Measurements from ENCODE around the gene RFWD3.
"Not testable (repeated sequence)": the region's sequence is repeated elsewhere in the genome, so short reads cannot be mapped to it uniquely, and the experiment has no call there.

RFWD3 gene

DNA sequence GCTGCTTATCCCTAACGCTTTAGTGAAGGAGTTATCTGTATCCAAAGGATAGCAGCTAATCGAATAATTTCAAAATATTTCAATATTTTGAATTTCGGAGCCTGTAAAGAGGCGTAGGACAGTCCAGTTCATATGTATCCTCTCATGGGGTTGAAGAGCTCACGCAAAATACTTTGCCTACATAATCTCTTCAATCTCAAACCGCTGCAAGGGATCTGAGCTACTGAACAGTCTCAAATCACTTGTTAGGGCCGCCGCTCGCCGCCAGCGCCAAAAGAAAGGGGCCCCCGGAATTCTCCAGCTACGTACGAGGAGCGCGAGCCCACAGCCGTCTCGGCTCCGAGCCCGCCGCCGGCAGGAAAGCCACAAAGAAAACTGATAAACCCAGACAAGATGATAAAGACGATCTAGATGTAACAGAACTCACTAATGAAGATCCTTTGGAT is 601 bp upstream of the RFWD3 start:
- peak; percentile 19 to 40 for DNase-seq (ENCODE audit: low read depth in 2 of 2)

DNA sequence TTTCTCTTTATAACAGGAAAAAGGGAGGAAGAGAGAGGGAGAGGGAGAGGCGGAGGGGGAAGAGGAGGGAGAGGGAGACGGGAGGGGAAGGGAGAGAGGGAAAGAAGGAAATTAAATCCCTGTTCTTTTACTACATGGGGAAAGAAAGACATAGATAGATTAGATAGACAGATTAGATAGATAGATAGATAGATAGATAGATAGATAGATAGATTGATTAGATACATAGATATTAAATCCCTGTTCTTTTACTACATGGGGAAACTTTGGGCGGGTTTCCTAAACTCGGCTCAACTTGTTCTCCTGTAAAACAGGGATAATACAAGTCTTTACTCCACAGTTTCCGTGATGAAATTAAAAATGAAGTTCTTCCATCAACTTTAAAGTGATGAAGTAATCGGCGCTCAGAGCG is 661 bp downstream of the RFWD3 start:
- DNase-seq (ENCODE audit: low read depth in 2 of 2): no peak

- no peak for DNase-seq (ENCODE audit: low read depth in 2 of 2)
Observed at GRCh38 chr16:74661064-74661463, 5.6 kb downstream of the RFWD3 start.

GRCh38 chr16:74660383-74660782 is 6.3 kb downstream of the RFWD3 start:
- DNase-seq (ENCODE audit: low read depth in 2 of 2): no peak

- DNase-seq (ENCODE audit: low read depth in 2 of 2): no peak
Observed at GRCh38 chr16:74659041-74659440, 7.6 kb downstream of the RFWD3 start.

- DNase-seq (ENCODE audit: low read depth in 2 of 2): no peak
Observed at GRCh38 chr16:74657870-74658642, 8.6 kb downstream of the RFWD3 start.

DNA sequence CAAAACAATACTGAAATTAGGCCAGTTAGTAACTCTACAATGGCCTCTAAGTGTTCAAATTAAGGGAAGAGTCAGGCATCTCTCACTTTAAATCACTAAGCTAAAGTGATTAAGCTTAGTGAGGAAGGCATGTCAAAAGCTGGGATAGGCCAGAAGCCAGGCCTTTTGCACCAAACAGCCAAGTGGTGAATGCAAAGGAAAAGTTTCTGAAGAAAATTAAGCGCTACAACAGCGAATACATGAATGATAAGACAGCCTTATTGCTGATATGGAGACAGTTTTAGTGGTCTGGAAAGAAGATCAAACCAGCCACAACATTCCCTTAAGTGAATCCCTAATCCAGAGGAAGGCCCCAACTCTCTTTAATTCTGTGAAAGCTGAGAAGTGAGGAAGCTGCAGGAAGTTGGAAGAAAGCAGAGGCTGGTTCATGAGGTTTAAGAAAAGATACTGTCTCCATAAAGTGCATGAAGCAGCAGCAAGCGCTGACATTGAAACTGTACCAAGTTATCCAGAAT is 12.1 kb downstream of the RFWD3 start:
- DNase-seq (ENCODE audit: low read depth in 2 of 2): no peak

- DNase-seq (ENCODE audit: low read depth in 2 of 2): not testable (repeated sequence)
Observed at GRCh38 chr16:74652883-74653282, 13.8 kb downstream of the RFWD3 start.

- DNase-seq (ENCODE audit: low read depth in 2 of 2): no peak
Observed at GRCh38 chr16:74652249-74652648, 14.4 kb downstream of the RFWD3 start.

DNA sequence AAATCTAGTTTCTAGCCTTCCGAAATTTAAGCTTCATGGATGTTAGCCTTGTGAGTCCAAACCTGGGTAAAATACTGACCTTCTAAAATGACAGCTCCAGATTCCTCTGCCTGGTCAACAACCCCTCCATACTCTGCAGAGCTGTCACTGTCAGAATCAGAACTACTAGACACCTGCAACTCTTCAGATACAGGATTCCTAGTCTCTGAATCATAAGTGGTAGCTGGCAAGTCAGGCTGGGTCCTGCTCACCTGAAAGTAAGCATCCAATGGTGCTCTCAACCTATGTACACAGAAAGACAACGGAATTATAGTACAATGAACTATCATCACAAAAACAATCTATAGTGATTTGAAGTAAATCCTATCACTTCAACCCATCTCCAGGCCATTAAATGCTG is 14.8 kb downstream of the RFWD3 start:
- no peak for DNase-seq (ENCODE audit: low read depth in 2 of 2)

DNA sequence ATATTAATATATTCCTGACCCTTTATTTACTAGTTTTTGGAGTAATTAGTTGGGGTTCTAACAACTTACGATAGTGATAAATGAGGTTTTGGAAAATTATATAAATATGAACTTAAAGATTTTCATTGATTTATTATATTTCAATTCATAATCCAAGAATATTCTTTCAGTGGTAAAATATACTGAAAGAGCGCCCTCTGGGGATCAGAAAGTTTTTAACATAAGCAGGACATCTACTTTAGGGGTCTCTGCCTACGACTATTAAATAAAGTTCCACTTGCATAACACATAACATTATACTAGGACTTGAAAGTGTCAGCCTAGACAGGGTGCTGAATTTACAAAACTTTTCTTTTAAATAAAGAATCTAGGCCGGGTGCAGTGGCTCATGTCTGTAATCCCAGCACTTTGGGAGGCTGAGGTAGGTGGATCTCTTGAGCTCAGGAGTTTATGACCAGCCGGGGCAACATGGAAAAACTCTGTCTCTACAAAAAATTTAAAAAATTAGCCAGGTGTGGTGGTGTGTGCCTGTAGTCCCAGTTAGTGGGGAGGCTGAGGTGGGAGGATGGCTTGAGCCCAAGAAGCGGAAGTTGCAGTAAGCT is 15.6 kb downstream of the RFWD3 start:
- no peak for DNase-seq (ENCODE audit: low read depth in 2 of 2)

DNA sequence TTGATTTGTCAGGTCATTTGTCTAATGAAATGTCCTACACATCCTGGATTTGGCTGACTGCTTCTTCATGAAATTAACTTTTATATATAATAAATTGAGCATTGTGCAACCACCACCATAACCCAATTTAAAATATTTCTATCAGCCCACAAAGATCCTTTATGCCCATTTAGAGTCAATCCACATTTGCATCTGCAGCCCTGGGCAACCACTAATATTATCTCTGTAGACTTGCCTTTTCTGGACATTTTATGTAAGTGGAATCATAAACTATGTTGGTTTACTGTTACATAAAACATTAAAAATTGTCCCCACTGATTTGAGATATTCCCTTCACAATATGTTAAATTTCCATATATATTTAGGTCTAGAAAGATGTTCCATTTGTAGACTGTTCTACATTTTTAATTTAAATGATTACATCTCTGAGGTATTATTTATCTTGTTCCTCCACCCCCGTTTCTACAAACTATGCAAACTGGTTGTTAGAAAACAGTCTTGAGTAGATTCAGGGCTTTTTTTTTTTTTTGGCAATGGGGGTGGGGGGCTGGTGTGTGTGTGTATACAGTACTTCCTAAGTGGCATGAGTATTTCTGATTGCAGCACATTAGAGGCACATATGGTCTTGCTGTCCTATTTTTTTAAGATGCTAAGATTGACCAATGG is 16.7 kb downstream of the RFWD3 start:
- DNase-seq (ENCODE audit: low read depth in 2 of 2): no peak

DNA sequence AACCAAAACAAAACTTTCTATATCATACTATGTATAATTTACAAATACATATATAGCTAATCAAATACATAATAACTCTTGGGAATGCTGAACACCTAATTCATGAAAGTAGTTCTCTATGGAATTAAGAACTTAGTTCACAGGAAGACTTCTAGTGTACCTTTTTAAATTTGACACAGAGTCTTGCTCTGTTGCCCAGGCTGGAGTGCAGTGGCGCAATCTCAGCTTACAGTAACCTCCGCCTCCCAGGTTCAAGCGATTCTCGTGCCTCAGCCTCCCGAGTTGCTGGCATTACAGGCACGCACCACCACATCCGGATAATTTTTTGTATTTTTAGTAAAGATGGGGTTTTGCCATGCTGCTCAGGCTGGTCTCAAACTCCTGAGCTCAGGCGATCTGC is 24.7 kb downstream of the RFWD3 start:
- DNase-seq (ENCODE audit: low read depth in 2 of 2): no peak

DNA sequence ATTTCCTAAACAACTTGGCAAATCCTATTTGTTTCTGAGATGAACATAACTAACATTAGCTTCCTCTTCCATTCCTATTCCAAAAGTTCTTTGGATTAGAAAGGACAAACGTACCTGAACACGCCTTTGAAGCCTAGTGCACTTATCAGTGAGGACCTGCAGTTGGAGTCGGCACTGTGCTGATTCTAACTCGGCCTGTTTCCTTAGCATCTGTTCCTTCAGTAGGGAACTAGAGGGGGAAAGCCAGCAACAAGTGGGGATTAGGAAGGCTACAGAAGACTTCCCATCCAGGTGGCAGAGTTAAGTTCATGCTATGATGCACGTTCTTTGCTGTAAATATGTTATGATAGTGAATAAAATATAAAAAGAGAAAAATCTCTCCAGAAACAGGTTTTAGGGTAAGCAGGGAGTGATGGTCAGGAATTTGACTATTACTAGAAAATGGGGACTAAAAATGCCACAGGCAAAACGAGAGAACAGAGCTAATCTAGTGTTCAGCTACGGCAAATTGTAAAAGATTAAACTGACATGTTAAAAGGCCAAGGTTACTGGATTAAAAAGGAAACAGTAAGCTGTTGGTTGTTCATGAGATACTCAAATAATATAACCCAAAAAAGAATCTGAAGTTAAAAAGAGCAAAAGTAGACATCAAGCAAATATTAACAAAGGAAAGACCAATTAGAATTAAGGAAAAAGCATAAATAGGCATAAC is 28.8 kb downstream of the RFWD3 start:
- DNase-seq (ENCODE audit: low read depth in 2 of 2): no peak

DNA sequence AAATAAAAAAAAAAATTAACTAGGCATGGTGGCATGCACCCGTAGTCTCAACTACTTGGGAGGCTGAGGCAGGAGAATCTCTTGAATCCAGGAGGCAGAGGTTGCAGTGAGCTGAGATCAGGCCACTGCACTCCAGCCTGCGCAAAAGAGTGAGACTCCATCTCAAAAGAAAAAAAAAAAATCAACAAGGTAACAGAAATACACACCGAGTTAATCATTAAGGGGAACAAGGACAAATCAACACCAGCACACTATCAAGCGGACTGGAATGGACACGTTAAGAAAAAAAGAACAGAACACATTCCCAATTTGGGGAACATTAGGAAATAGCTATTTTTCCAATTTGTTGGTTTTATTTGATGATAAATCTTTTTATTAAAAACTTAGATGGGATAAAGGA is 31.4 kb downstream of the RFWD3 start:
- DNase-seq (ENCODE audit: low read depth in 2 of 2): no peak

- no peak for DNase-seq (ENCODE audit: low read depth in 2 of 2)
Observed at GRCh38 chr16:74633686-74634085, 33.0 kb downstream of the RFWD3 start.

GRCh38 chr16:74627506-74628220 is 39.0 kb downstream of the RFWD3 start:
- DNase-seq (ENCODE audit: low read depth in 2 of 2): no peak

DNA sequence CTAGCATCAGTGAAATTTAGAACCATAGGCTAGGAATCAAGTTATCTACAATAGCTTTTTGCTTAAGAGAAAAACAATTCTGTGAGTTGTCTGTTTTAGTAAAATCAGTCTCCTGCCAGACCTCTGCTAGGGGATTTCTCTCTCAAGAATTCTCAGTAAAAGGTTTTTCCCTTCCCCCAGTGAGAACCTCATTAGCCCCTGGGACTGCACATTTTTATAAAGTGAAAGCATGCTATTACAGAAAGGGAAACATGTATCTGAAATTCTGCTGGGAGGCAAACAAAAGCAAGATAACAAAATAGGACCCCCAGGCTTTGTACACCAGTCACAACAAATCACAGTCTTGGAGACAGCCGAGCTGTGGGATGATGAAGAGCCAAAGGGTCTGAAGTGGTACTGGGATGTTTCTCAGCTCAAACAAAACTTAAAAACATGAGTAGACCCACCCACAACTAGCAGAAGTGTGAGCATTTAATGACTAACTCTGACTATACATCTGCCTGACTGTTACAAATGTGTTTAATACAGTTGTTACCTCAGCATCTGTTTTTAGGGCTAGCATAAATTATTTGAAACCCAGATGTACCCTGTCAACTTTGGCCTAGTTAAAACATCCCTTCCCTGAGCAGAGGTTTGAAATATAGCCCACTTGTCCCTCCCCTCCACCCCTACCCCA is 39.8 kb downstream of the RFWD3 start:
- no peak for DNase-seq (ENCODE audit: low read depth in 2 of 2)

DNA sequence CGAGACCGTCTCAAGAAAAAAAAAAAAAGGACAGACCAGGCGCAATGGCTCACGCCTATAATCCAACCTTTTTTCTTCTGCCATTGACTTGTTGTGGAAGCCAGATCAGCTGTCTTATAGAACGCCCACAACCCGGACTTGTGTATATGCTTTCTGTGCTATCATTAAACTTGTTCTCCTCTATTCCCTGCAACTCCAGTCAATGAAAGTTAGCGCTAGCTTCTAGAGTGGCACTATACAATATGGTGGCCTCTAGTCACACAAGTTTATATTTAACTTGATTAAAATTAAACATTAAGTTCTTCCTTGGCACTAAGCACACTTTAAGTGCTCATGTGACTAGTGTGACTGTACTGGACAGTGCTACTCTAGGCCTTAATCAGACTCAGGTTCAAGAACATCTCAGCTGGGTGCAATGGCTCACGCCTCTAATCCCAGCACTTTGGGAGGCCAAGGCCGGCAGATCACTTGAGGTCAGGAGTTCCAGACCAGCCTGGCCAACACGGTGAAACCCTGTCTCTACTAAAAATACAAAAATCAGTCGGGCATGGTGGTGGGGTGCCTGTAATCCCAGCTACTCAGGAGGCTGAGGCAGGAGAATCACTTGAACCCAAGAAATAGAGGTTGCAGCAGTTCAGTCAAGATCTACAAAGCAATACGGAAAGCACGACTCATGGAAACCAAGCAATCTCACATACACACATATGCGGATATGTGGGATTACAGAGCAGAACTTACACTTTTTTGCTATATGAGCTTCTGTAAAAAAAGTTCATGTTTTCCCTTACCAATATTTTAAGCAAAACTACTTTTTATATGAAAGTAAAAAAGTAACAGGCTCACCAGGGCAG is 41.0 kb downstream of the RFWD3 start:
- no peak for DNase-seq (ENCODE audit: low read depth in 2 of 2)

- no peak for DNase-seq (ENCODE audit: low read depth in 2 of 2)
Observed at GRCh38 chr16:74623839-74624235, 42.8 kb downstream of the RFWD3 start.
